ENCODE data around the gene TIMP2.
"Not testable (repeated sequence)": the region's sequence is repeated elsewhere in the genome, so short reads cannot be mapped to it uniquely, and the experiment has no call there.

The TIMP2 gene

DNA sequence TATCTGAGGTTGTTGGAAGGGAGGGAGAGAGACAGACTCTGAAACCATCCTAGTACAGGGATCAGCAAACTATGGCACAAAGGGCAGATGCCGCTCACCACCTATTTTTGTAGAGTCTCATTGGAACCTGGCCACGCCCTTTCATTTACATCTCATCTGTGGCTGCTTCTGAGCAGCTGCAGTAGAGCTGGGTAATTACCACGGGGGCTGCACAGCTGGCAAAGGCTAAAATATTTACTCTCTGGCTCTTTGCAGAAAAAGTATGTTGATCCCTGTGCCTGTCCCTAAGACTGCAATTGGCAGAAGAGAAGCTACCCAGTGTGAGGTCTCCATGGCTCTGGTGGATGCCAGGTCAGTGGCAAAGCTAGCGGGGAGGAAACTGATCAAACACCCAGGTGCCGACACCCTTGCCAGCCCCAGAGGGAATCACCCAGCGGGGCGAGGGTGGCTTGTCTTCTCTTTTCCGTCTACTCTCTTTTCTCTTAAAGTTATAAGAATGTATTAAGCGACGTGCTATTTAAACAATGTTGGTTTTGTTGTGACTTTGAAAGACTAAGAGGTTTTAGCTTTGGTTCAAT is 36.2 kb downstream of the TIMP2 start:
- DNase-seq (ENCODE audit: low read depth) = no peak

DNA sequence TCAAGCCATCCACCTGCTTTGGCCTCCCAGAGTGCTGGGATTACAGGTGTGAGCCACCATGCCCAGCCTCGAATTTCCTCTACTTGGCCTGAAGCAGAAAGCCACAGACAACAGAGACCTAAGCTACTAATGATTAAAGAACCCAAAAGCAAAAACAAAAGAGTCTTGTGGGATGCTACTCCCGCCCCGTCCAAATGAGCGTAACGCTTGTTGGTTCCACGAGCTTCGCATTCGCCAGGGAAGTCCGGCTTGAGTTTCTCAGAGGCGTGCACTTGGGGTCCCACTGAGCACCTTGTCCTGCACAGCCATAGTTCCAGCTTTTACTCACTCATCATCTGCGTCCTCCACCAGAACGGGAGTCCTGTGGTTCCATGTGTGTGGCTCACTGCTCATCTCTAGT is 38.2 kb downstream of the TIMP2 start:
- no peak for DNase-seq (ENCODE audit: low read depth)

DNA sequence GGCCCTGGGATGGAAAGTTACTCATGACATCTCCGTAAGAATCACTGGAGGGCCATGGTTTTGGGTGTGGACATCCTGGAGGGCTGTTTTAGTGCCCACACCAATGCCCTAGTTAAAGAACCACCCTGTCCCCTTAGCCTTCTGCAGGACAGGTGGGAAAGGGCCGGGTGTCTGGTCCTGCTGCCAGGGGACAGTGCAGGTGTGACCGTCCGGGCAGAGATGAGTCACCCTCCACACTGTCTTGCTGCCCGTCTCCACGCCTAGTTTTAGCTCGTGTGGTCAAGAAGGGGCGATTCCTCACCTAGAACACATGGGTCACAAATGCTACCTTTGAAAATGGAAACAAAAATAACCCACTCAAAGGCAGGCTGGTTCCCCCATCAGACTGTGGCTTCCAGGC is 39.2 kb downstream of the TIMP2 start:
- DNase-seq (ENCODE audit: low read depth) = no peak

DNA sequence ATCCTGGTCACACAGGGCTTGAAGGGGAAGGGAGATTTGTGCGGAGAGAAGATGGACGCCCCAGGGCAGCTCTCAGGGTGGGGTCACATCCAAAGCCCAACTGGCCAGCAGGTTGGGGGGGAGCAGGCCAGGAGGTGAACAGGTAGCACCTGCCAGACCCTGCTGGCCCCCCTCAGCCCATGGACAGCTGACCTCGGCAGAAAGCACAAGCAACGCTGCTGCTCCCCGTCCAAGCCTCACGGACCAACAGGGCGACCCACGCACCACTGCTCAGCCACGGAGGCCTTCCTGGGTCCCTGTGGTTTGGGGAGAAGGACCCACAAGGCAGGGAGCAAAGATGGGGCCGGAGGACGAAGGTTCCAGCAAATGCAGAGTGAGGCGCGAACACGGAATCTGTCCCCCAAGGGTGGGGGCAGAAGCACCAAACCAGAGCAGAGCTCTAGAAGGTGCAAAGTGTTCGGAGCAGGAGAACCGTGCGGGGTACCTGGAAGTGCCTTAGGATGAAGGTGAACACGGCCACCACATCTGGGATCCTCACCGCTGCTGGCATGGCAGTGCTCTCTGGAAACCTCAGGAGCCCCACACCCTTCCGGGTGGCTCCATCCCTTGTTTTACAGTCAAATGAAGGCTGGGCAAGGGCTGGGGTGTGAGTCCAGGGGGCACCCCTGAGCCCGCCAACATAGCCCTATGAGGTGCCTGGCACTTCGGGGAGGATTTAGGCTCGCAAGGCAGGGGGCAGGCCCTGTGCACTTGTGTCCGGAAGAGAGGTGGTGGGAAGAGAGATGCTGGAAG is 40.1 kb downstream of the TIMP2 start:
- DNase-seq (ENCODE audit: low read depth) = no peak

DNA sequence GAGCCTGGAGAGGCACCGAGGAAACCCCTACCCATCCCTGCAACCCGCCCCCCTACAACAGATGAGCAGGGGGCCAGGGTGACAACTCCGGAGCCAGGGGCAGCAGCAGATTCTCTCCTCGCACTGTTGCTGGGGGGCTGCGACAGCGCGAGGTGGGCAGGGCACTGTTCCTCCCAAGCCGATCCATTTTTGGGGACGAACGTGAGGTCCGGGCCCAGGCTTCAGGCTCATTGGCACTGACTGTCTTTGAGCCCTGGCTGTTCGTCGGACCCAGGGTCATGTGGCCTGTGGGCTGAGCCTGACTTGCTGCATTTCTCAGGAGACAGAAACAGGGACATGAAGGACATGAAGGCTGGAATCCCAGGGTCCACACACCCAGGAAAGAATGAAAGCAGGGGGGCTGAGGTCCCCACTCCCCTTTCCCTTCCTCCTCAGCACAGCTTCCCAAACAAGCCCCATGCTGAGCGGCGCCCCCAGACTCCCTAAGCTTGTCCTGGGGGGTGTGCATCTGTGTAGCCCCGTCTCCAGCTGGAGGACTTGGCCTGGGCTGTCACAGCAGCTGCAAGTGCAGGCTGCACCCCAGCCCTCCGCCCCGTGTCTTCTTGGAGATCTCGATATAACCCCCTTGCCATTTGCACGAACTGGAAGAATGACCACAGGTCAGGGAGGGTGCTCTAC is 40.9 kb downstream of the TIMP2 start:
- DNase-seq (ENCODE audit: low read depth) = no peak

DNA sequence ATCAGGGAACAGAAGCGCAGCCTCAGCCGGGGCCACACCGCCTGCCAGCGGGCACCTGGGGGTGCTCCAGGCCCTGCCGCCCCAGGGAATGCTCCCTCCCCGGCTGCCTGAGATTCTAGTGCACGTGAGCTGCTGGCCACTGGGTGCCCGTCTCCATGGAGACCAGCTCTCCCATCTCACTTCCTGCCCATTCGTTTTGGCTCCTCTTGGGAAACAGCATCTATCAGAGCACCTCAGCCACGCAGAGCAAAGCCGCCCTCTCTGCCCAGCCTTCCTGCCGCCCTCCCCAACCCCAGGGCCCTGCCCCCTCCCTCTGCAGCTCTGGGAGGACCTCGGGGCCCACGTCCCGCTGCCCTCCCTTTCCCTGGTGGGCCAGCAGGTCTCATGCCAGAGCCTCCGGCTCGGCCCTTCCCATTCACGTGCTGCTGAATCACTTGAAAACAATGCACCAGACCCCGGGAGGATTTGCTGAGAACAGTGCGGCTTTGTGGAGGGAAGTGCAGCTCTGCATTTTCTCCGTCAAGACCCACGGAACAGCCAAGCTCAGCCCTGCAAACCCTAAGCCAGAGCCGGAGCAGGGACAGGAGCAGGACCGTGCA is 41.6 kb downstream of the TIMP2 start:
- DNase-seq (ENCODE audit: low read depth) = peak; percentile 91

DNA sequence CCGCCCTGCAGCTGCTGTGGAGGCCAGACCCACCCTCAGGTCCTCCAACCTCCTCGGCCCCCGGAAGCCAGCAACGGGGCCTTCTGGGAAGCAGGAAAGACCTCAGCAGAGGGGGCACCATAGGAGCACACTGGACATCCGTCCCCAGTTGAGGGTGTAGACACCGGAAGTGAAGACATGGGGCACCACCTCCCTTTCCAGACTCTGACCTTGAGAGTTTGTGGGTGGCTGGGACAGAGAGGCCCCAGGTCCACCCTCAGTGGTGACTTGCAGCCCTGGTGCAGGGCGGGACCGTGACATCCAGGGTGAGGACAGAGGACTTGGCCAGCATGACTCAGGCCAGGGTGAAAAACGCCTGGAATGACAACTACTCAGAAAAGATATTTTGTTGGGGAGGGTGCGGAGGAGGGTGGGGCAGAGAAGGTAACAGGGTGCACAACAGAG is 42.1 kb downstream of the TIMP2 start:
- peak; percentile 83 for DNase-seq (ENCODE audit: low read depth)

DNA sequence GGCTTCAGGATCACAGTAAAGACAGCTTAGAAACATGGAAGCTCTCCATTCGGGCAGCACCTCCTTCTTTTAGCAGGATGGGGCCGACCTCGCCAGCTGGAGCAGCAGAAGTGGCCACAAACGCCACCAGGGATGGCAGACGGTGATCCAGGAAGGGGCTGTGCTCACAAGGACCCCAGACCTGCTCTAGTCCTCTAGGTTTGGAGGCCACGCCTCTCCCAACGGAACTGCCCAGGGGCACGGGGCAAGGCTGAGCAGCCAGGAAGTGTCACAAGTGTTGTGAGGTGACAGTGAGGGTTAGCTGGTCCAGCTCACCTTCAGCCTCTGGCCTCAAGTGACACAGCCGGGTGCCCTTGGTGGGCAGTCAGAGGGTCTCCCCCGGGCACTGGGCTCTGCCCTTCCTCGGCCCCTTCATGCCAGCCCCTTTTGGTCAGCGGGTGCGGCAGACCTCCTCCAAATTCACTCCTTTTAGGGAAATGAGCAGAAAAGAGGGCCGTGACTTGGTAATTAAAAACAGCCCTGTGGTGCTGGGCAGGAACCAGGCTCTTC is 42.6 kb downstream of the TIMP2 start:
- DNase-seq (ENCODE audit: low read depth) = no peak

DNA sequence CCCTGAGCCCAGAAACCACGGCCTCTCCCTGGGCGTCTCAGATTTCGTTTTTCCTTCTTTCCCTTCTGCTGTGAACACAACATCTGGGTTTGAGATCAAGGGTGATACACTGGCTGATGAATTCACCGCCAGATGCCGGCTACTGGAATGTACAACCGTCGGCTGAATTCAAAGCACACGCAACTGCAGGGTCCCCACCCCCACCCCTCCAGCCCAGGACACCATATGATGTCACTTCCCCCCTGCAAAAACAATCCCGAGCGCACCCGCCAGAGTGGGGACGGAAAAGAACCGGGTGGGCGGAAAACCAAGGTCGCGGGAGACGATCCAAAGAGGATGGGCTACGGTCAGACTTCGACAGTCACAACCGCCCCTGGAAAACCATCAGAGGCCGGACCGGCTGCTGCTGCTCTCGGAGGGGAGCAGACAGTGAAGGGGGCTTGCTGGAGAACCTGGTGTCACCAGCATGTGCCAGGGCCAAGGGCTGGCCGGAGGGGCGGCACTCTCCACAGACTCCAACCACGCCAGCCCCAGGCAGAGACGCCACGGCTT is 45.5 kb downstream of the TIMP2 start:
- peak; percentile 80 for DNase-seq (ENCODE audit: low read depth)

DNA sequence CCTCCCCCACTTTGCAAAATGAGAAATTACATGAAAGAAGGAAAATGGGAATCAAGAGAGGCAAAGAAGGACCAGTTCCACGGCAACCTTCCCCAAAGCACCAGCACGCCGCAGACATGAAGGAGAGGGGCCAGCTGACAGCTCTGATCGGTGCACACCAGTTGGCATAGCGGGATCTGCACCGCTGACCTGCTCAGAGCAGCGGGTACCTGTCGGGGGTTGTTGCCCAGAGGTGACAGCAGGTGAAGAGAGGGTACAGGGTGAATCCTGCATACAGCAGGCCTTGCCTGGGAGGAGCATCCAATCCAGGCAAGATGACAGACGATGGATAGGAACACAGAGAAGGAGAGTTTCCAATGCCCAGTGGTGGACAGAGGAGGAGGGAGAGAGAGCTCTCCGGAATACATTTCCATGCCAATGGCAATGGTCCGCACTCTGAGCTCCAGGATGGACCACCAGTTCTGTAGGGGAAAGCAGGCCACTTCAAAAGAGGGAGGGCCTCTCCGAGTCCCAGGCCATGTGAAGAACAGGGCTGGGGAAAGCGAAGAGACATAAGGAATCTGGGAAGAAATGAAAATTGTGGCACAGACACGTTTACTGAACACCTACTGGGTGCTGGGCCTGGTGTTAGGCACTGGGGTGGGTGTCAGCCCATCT is 46.2 kb downstream of the TIMP2 start:
- no peak for DNase-seq (ENCODE audit: low read depth)

DNA sequence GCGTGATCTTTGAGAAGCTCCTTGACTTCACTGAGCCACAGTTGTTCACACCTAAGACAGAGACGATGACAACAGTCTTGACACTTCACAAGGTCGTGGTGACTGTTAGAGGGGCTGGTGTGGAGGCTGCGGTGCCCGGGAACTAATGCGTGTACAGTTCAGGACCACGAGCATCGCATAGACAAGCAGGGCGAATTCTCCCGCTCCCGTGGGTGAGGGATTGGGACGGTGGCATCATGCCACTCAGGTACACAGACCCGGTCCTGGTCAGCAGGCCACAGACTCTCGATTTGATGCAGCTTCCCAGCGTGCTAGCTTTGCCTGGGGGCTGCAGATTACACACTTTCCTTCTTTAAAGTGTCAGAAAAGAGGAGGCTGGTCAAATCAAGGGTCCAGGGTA is 46.9 kb downstream of the TIMP2 start:
- no peak for DNase-seq (ENCODE audit: low read depth)

DNA sequence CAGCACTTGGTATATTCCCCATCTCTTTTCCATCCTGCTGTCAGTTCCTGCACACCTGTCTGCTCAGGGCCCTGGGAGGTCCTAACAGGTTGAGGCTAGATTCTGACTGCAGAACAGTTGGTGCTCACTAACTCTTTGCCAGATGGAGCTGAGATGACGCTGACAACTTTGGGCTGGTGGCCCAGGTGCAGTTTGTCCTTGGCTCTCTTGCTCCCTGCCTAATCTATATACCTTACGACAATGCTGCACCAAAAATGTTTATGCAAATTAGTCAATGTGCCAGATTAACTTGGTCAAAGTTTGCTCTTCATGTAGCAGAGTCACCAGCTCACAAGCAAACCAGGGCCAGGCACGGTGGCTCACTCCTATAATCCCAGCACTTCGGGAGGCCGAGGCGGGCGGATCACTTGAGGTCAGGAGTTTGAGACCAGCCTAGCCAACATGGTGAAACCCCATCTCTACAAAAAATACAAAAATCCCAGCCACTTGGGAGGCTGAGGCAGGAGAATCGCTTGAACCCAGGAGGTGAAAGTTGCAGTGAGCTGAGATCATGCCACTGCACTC is 48.2 kb downstream of the TIMP2 start:
- not testable (repeated sequence) for DNase-seq (ENCODE audit: low read depth)

DNA sequence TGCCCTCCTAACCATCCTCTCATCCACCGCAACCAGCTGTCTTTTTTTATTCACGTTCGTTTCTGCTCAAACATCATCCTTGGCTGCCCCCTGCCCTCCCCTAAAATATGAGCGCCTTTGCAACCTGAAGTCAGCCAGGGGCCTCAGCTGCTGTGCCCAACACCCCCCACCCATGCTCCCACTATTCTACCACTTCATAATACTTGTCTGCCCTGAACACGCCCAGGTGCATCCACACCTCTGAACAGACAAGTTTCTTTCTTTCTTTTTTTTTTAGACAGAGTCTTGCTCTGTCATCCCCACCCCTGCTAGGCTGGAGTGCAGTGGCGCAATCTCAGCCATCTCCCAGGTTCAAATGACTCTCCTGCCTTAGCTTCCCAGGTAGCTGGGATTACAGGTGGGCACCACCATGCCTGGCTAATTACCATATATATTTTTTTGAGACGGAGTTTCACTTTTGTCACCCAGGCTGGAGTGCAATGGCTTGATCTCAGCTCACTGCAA is 49.0 kb downstream of the TIMP2 start:
- DNase-seq (ENCODE audit: low read depth) = no peak

DNA sequence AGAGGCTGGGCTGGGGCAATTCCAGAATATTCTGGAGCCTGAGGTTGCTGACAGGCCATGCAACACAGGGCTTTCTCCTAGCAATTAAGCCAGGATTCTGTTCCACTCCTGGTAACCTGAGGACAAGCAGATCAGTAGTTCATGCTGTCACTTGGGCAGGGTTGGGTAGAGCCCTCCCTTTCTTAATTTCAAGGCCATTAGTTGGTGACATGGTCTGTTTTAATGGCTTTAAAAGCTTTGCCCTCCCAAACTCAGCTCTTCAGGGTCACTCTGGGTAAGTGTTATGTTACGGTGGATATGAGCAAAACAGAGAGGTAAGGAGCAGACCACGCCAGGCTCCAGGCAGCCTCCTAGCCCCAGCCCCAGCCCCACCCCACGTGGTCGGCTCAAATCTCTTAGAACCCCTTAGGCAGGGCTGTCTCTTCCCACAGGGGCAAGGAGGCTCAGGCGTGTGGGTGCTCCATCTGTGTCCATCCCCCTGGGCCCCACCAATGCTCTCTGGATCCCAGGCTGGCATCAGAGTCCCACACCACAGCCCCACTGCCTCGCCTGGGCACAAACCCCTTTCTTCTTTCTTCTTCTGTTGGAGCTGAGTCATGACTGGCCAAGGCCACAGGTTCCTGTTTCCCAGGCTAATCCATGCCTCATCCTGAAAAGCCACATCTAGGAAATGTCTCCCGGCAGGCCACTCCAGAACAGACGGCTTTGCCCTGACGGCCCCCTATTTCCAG is 49.7 kb downstream of the TIMP2 start:
- DNase-seq (ENCODE audit: low read depth) = no peak

DNA sequence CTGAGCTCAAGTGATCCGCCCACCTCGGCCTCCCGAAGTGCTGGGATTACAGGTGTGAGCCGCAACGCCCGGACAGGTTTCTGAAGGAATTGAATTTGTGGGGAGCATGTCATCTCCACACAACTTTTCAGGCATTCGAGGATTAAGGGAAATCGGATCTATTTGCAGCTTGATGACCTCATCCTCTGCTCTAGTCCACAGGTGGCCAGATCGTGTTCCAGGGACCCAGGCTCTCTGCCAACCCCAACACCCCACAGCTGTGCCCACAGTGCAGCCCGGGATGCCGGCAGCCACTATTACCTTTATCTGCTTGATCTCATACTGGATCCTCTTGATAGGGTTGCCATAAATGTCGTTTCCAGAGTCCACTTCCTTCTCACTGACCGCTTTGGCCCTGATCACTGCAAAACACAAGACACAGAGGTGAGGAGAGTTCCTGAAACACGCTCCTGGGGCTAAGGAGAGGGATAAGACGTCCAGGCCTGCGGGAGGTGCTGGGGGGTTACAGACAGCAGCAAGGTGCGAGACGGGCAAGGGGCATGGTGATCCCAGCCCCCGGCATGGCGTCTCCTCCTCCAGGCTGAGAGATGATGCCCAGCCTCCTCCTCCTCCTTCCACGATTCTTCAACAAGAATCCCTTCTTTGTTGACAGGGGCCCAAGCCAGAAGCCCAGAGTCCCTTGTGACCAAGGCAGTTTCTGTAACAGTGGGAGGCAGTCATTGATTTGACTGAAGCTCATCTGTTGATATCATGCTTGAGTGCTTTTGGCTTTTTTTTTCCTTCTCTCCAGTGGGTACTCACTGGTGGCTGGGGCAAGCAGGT is 51.5 kb downstream of the TIMP2 start:
- no peak for DNase-seq (ENCODE audit: low read depth)

DNA sequence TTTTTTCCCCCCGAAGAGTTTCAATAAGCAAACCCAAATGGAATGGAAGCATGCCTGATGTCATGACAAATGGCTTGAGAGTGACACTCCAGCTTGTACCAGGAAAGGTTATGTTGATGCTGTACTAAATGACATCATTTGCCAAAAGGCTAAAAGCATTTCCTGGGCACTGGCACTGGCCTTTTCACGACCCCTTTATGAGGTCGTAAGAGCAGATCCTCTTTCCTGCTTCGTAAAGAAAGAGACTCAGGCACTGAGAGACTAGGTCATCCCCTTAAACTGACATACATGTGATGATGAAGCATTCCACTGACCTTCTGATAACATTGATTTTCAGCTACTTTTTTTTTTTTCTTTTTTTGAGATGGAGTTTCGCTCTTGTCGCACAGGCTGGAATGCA is 52.7 kb downstream of the TIMP2 start:
- no peak for DNase-seq (ENCODE audit: low read depth)

DNA sequence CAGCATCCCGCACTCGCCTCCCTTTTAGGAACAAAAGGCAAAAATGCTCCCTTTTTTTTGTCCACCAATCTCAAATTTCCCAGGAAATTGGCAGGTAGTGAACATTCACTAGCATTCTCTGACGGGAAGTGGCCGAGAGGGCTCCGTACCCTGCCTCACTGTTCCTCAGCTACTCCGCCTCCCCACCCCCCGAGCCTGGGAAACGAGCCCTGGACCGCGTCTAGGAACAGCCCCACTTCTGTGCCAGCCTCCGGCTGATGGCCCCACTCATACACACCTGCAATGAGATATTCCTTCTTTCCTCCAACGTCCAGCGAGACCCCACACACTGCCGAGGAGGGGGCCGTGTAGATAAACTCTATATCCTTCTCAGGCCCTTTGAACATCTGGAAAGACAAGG is 54.6 kb downstream of the TIMP2 start:
- no peak for DNase-seq (ENCODE audit: low read depth)

DNA sequence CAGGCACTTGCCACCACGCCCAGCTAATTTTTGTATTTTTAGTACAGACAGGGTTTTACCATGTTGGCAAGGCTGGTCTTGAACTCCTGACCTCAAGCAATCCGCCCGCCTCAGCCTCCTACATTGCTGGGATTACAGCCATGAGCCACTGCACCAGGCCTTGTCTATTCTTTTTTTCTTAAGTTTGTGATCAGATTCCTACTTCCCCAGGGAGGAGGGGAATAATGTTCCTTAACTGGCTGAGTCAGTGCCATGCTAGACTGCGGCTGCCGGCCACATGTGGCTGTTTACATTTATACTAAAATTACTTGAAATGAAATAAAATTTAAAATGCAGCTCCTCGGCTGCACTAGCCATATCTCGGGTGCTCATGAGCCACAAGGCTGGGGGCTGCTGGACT is 56.8 kb downstream of the TIMP2 start:
- peak; percentile 64 for DNase-seq (ENCODE audit: low read depth)

DNA sequence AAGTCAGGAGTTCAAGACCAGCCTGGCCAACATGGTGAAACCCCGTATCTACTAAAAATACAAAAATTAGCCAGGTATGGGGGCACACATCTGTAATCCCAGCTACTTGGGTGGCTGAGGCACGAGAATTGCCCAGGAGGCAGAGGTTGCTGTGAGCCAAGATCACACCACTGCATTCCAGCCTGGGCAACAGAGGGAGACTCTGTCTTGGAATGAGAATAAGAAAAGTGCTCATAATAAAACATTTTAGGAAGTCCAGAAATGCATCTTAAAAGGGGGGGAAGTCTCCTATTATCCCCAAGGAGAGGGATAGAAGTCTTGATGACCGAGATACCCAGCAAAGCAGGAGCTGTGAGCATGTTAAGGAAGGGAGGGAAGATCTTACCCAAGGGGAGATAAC is 58.1 kb downstream of the TIMP2 start:
- DNase-seq (ENCODE audit: low read depth) = not testable (repeated sequence)

Measured in GM04504 (cell line).